Liver (tissue), 9 donors: ENCODE measurements around the gene STXBP6. TPM values are rescaled to one million over a fixed set of nuclear protein-coding genes. Genes with fewer than 3 reads are reported as not detected.

Source experiments
- DNase-seq: peaks from one replicate; pipeline ENCODE4 v3.0.0-alpha.2; 2017; ENCODE audit warnings: low spot score
- H3K27ac ChIP-seq, 2 donors: one replicate each; pipeline ENCODE4 v1.7.0; 2013; ENCODE audit warnings: inconsistent platforms in 2 of 2, low read length in 2 of 2, control low read depth in 1 of 2, low read depth in 1 of 2, mild to moderate bottlenecking in 1 of 2
- H3K27me3 ChIP-seq, 4 donors: one replicate each; pipeline versions ENCODE4 v1.6.1 to v1.7.0; 2013; ENCODE audit warnings: low read length in 3 of 4, inconsistent platforms in 1 of 4, mild to moderate bottlenecking in 1 of 4, moderate library complexity in 1 of 4; ENCODE audit not compliant: control insufficient read depth in 4 of 4, insufficient read depth in 4 of 4
- H3K36me3 ChIP-seq, 4 donors: one replicate each; pipeline versions ENCODE4 v1.6.1 to v1.7.0; 2013; ENCODE audit warnings: low read length in 3 of 4, mild to moderate bottlenecking in 3 of 4, low read depth in 1 of 4, moderate library complexity in 1 of 4; ENCODE audit not compliant: control insufficient read depth in 4 of 4, insufficient read depth in 3 of 4
- H3K4me1 ChIP-seq, 4 donors: one replicate each; pipeline versions ENCODE4 v1.6.1 to v1.7.0; 2013; ENCODE audit warnings: low read length in 3 of 4, mild to moderate bottlenecking in 3 of 4, moderate library complexity in 1 of 4; ENCODE audit not compliant: control insufficient read depth in 4 of 4, insufficient read depth in 4 of 4
- H3K4me3 ChIP-seq, 3 donors: one replicate each; pipeline versions ENCODE4 v1.6.1 to v1.7.0; 2013; ENCODE audit warnings: low read length in 3 of 3, control low read depth in 1 of 3, low read depth in 1 of 3, mild to moderate bottlenecking in 1 of 3
- H3K9ac ChIP-seq, 2 donors: one replicate each; pipeline ENCODE4 v1.7.0; 2013; ENCODE audit warnings: low read length in 2 of 2, mild to moderate bottlenecking in 2 of 2, moderate library complexity in 2 of 2, control low read depth in 1 of 2, low read depth in 1 of 2
- H3K9me3 ChIP-seq, 4 donors: one replicate each; pipeline versions ENCODE4 v1.6.1 to v1.7.0; 2013; ENCODE audit warnings: low read length in 3 of 4; ENCODE audit not compliant: control insufficient read depth in 4 of 4
- EGR1 ChIP-seq, 2 donors: IDR thresholded peaks; 2 replicates each; pipeline ENCODE4 v1.6.1; 2016 to 2018; ENCODE audit warnings: antibody characterized with exemption in 2 of 2, low read depth in 2 of 2
- FOXA1 ChIP-seq: IDR thresholded peaks from 2 replicates; pipeline ENCODE4 v1.6.1; 2016; ENCODE audit warnings: antibody characterized with exemption
- FOXA2 ChIP-seq: IDR thresholded peaks from 2 replicates; pipeline ENCODE4 v1.6.1; 2016; ENCODE audit warnings: antibody characterized with exemption
- GABPA ChIP-seq, 2 donors: IDR thresholded peaks in 1 of 2; conservative IDR thresholded peaks in 1 of 2; 2 replicates each; pipeline ENCODE4 v1.6.1; 2016; ENCODE audit warnings: antibody characterized with exemption in 2 of 2, mild to moderate bottlenecking in 1 of 2, moderate library complexity in 1 of 2
- HNF4A ChIP-seq, 2 donors: conservative IDR thresholded peaks; 2 replicates each; pipeline ENCODE4 v1.6.1; 2016; ENCODE audit warnings: antibody characterized with exemption in 2 of 2, mild to moderate bottlenecking in 2 of 2
- JUND ChIP-seq, 2 donors: IDR thresholded peaks; 2 replicates each; pipeline ENCODE4 v1.6.1; 2016; ENCODE audit warnings: antibody characterized with exemption in 2 of 2
- NR2F2 ChIP-seq: IDR thresholded peaks from 2 replicates; pipeline ENCODE4 v1.6.1; 2016; ENCODE audit warnings: antibody characterized with exemption
- RAD21 ChIP-seq, 2 donors: IDR thresholded peaks; 2 replicates each; pipeline ENCODE4 v1.6.1; 2016; ENCODE audit warnings: antibody characterized with exemption in 2 of 2, mild to moderate bottlenecking in 2 of 2
- RXRA ChIP-seq, 2 donors: IDR thresholded peaks; 2 replicates each; pipeline ENCODE4 v1.6.1; 2017 to 2018; ENCODE audit warnings: antibody characterized with exemption in 2 of 2, mild to moderate bottlenecking in 1 of 2
- SP1 ChIP-seq: IDR thresholded peaks from 2 replicates; pipeline ENCODE4 v1.6.1; 2018; ENCODE audit warnings: antibody characterized with exemption, mild to moderate bottlenecking
- TAF1 ChIP-seq: conservative IDR thresholded peaks from 2 replicates; pipeline ENCODE4 v1.6.1; 2016; ENCODE audit warnings: antibody characterized with exemption, mild to moderate bottlenecking
- WGBS: extraction: QIAGEN DNeasy Blood & Tissue Kit; methylation state at CpG from one replicate; pipeline ENCODE4 v1.1.7; 2013; 5-methylcytosine and 5-hydroxymethylcytosine counted together
- polyA plus RNA-seq, 2 donors: library from polyadenylated mRNA; stranded (reverse) in 1 of 2; unstranded in 1 of 2; fragments of 200-250 nt in 1 of 2; fragments of >200 nt in 1 of 2; fragmentation: Nextera tagmentation in 1 of 2; extraction: Ambion mirVana in 1 of 2; gene quantifications; one replicate each; pipeline versions ENCODE4 v1.2.1 to v1.2.3, GENCODE V29; 2013 to 2015
- total RNA-seq, 2 donors: library from RNA; depleted of rRNA; stranded (reverse); fragments of >200 nt; gene quantifications; one replicate each; pipeline ENCODE4 v1.2.3, GENCODE V29; 2014
- TF ChIP-seq, protein P1 (sequence below): IDR thresholded peaks from 2 replicates; pipeline ENCODE4 v1.6.1; 2016; ENCODE audit warnings: antibody characterized with exemption, mild to moderate bottlenecking
- TF ChIP-seq, protein P2 (sequence below): IDR thresholded peaks from 2 replicates; pipeline ENCODE4 v1.6.1; 2016; ENCODE audit warnings: antibody characterized with exemption
- TF ChIP-seq, protein P3 (sequence below): fragments of 150-350 bp; IDR thresholded peaks from 2 replicates; pipeline ENCODE4 v1.5.1; 2017; ENCODE audit warnings: improper control_type of control experiment, low read depth, low read length; ENCODE audit not compliant: missing input control
- TF ChIP-seq, protein P4 (sequence below): IDR thresholded peaks from 2 replicates; pipeline ENCODE4 v1.6.1; 2016; ENCODE audit warnings: antibody characterized with exemption
- TF ChIP-seq, protein P5 (sequence below): IDR thresholded peaks from 2 replicates; pipeline ENCODE4 v1.6.1; 2016; ENCODE audit warnings: antibody characterized with exemption
- donor health status: healthy.
- donor health status: healthy.
- donor health status: healthy.
- donor health status: healthy.
- donor health status: healthy.

The STXBP6 gene
- total and polyA plus RNA-seq, 4 donors, result 1.4 to 3.8 (median 1.8) TPM

DNA sequence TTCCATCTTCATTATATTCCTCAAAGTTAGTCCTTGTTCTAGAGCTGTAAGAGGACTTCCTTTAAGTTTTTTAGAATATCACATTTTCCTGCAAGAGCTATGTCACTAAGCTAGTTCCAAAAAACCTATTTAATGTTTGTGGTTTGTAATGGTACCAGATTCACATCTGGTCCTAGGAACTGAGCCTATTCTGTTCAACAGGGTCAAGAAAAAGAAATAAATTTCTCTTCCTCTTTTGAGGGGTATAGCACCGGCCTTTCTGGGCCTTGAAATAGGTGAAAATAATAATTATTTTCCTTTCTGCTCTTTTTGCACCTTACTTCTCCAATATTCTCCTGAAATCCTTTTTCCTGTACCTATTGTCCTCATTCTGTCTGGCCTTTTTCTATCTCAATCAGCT lies 3.6 kb upstream of the STXBP6 start:
- Histone ChIP-seq H3K4me3 (no peak overlapping the region), H3K9me3 (no peaks in the 10 kb centered on the region), H3K27me3 (no peaks in the 10 kb centered on the region), H3K9ac (no peak overlapping the region), H3K4me1 (peaks cover 5 to 20% (median 12%) of the 10 kb centered on the region in 4 donors), H3K27ac (no peak overlapping the region), H3K36me3 (no peaks in the 10 kb centered on the region)
- DNase-seq, result no peak
- WGBS, result 87% methylated on average over 1 of the region's 1 CpG
- TF ChIP-seq RAD21 (IDR thresholded peaks at IDR 0.05) (no peak), EGR1 (IDR thresholded peaks at IDR 0.05; ENCODE audit: low read depth in 2 of 2) (no peak), JUND (IDR thresholded peaks at IDR 0.05) (no peak)
- TF ChIP-seq, protein P1, sequence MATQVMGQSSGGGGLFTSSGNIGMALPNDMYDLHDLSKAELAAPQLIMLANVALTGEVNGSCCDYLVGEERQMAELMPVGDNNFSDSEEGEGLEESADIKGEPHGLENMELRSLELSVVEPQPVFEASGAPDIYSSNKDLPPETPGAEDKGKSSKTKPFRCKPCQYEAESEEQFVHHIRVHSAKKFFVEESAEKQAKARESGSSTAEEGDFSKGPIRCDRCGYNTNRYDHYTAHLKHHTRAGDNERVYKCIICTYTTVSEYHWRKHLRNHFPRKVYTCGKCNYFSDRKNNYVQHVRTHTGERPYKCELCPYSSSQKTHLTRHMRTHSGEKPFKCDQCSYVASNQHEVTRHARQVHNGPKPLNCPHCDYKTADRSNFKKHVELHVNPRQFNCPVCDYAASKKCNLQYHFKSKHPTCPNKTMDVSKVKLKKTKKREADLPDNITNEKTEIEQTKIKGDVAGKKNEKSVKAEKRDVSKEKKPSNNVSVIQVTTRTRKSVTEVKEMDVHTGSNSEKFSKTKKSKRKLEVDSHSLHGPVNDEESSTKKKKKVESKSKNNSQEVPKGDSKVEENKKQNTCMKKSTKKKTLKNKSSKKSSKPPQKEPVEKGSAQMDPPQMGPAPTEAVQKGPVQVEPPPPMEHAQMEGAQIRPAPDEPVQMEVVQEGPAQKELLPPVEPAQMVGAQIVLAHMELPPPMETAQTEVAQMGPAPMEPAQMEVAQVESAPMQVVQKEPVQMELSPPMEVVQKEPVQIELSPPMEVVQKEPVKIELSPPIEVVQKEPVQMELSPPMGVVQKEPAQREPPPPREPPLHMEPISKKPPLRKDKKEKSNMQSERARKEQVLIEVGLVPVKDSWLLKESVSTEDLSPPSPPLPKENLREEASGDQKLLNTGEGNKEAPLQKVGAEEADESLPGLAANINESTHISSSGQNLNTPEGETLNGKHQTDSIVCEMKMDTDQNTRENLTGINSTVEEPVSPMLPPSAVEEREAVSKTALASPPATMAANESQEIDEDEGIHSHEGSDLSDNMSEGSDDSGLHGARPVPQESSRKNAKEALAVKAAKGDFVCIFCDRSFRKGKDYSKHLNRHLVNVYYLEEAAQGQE, result no peak
- TF ChIP-seq, protein P2, sequence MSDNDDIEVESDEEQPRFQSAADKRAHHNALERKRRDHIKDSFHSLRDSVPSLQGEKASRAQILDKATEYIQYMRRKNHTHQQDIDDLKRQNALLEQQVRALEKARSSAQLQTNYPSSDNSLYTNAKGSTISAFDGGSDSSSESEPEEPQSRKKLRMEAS, result no peak

DNA sequence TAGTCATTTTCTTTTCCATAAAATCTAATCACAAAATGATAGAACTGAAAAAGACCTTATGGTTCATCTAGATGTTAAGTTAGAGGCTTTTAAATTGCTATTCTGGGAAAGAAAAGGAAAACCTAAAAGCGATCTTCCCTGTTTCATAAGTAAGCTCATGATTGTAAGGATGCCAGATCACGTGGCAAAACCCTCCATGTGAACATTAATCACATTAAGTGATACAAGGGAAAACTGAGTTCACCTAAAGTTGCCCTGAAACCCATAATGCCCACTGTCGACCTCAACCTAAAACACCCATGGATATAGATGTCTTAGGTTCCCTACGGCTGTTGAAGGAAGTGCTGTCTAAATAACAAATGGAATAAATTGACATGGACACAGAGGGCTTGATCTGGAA lies 3.0 kb upstream of the STXBP6 start:
- Histone ChIP-seq H3K27ac (no peak overlapping the region), H3K4me1 (peaks cover 5 to 20% (median 12%) of the 10 kb centered on the region in 4 donors), H3K27me3 (no peaks in the 10 kb centered on the region), H3K9ac (no peak overlapping the region), H3K36me3 (no peaks in the 10 kb centered on the region), H3K4me3 (no peak overlapping the region), H3K9me3 (no peaks in the 10 kb centered on the region)
- TF ChIP-seq HNF4A (conservative IDR thresholded peaks at IDR 0.05) (no peak), GABPA (IDR thresholded peaks at IDR 0.05 in 1 of 2, conservative IDR thresholded peaks at IDR 0.05 in 1 of 2) (no peak), FOXA1 (no peak), RXRA (IDR thresholded peaks at IDR 0.05) (no peak), NR2F2 (no peak), JUND (IDR thresholded peaks at IDR 0.05) (no peak), EGR1 (IDR thresholded peaks at IDR 0.05; ENCODE audit: low read depth in 2 of 2) (no peak), RAD21 (IDR thresholded peaks at IDR 0.05) (no peak), TAF1 (no peak), SP1 (no peak), FOXA2 (no peak)
- TF ChIP-seq, protein P3, sequence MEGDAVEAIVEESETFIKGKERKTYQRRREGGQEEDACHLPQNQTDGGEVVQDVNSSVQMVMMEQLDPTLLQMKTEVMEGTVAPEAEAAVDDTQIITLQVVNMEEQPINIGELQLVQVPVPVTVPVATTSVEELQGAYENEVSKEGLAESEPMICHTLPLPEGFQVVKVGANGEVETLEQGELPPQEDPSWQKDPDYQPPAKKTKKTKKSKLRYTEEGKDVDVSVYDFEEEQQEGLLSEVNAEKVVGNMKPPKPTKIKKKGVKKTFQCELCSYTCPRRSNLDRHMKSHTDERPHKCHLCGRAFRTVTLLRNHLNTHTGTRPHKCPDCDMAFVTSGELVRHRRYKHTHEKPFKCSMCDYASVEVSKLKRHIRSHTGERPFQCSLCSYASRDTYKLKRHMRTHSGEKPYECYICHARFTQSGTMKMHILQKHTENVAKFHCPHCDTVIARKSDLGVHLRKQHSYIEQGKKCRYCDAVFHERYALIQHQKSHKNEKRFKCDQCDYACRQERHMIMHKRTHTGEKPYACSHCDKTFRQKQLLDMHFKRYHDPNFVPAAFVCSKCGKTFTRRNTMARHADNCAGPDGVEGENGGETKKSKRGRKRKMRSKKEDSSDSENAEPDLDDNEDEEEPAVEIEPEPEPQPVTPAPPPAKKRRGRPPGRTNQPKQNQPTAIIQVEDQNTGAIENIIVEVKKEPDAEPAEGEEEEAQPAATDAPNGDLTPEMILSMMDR, result no peak
- TF ChIP-seq, protein P4, sequence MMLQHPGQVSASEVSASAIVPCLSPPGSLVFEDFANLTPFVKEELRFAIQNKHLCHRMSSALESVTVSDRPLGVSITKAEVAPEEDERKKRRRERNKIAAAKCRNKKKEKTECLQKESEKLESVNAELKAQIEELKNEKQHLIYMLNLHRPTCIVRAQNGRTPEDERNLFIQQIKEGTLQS, result no peak
- TF ChIP-seq, protein P5, sequence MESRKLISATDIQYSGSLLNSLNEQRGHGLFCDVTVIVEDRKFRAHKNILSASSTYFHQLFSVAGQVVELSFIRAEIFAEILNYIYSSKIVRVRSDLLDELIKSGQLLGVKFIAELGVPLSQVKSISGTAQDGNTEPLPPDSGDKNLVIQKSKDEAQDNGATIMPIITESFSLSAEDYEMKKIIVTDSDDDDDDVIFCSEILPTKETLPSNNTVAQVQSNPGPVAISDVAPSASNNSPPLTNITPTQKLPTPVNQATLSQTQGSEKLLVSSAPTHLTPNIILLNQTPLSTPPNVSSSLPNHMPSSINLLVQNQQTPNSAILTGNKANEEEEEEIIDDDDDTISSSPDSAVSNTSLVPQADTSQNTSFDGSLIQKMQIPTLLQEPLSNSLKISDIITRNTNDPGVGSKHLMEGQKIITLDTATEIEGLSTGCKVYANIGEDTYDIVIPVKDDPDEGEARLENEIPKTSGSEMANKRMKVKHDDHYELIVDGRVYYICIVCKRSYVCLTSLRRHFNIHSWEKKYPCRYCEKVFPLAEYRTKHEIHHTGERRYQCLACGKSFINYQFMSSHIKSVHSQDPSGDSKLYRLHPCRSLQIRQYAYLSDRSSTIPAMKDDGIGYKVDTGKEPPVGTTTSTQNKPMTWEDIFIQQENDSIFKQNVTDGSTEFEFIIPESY, result no peak
- TF ChIP-seq, protein P1, result no peak
- TF ChIP-seq, protein P2, result no peak
- WGBS, result 82% methylated on average over 4 of the region's 4 CpGs
- no peak for DNase-seq
